ENCODE results near the gene ABHD16B. TPM values are rescaled to one million over a fixed set of nuclear protein-coding genes. Genes with fewer than 3 reads are reported as not detected.
A peak's percentile ranks its signal among the peaks of the same experiment; 100 is the strongest.

ABHD16B gene
- total and polyA plus RNA-seq, 2 of the 13 experiments (the other 11 are each of a cell fraction or from before 2014, with no cell fraction given): not detected

DNA sequence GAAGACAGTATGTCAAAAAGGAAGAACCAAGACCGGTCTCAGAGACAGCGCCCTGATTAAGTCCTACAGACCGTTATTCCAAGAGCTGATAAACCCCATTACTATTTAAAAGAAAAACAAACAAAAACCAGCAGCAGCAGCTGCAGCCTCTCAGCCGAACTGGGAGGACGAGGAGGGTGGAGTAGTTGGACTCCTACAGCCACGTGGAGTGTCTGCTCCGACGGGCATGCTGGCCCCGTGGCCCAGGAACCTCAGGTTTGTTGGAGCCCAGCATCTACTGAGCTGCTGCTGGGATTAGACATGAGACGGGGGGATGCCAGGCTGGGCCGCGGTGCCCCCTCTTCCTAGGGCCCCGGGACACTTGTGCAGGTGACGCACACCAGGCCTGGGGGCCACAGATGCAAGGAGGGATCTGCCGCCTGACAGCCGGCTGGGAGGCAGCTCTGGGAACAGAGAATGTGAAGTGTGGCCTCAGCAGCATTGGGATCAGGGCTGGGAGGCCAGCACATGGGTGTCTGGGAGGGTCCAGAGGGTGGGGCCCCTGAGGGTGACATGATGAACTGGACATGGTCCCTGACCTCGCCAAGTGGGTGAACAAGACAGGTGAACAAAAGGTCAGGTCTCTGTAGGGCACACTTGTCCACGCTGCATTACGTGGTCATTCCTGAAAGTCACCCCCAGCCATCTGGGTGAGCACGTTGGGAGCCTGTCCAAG is 27.4 kb upstream of the ABHD16B start (continued):
- TF ChIP-seq, protein P1, sequence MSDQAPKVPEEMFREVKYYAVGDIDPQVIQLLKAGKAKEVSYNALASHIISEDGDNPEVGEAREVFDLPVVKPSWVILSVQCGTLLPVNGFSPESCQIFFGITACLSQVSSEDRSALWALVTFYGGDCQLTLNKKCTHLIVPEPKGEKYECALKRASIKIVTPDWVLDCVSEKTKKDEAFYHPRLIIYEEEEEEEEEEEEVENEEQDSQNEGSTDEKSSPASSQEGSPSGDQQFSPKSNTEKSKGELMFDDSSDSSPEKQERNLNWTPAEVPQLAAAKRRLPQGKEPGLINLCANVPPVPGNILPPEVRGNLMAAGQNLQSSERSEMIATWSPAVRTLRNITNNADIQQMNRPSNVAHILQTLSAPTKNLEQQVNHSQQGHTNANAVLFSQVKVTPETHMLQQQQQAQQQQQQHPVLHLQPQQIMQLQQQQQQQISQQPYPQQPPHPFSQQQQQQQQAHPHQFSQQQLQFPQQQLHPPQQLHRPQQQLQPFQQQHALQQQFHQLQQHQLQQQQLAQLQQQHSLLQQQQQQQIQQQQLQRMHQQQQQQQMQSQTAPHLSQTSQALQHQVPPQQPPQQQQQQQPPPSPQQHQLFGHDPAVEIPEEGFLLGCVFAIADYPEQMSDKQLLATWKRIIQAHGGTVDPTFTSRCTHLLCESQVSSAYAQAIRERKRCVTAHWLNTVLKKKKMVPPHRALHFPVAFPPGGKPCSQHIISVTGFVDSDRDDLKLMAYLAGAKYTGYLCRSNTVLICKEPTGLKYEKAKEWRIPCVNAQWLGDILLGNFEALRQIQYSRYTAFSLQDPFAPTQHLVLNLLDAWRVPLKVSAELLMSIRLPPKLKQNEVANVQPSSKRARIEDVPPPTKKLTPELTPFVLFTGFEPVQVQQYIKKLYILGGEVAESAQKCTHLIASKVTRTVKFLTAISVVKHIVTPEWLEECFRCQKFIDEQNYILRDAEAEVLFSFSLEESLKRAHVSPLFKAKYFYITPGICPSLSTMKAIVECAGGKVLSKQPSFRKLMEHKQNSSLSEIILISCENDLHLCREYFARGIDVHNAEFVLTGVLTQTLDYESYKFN (CRISPR knock-in tag; conservative IDR thresholded peaks at IDR 0.05): 0 out of 2 replicates have a peak, but pooled peaks have one; percentile 20
- TF ChIP-seq ZSCAN9 (CRISPR knock-in tag; IDR thresholded peaks at IDR 0.05; ENCODE audit: borderline replicate concordance): no peak
- no peak for TF ChIP-seq ZNF790 (CRISPR knock-in tag; IDR thresholded peaks at IDR 0.05; ENCODE audit: borderline replicate concordance)
- TF ChIP-seq ZNF292 (CRISPR knock-in tag; IDR thresholded peaks at IDR 0.05; ENCODE audit: borderline replicate concordance, low read depth): no peak
- TF ChIP-seq, protein P2, sequence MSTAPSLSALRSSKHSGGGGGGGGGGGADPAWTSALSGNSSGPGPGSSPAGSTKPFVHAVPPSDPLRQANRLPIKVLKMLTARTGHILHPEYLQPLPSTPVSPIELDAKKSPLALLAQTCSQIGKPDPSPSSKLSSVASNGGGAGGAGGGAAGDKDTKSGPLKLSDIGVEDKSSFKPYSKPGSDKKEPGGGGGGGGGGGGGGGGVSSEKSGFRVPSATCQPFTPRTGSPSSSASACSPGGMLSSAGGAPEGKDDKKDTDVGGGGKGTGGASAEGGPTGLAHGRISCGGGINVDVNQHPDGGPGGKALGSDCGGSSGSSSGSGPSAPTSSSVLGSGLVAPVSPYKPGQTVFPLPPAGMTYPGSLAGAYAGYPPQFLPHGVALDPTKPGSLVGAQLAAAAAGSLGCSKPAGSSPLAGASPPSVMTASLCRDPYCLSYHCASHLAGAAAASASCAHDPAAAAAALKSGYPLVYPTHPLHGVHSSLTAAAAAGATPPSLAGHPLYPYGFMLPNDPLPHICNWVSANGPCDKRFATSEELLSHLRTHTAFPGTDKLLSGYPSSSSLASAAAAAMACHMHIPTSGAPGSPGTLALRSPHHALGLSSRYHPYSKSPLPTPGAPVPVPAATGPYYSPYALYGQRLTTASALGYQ (CRISPR knock-in tag; IDR thresholded peaks at IDR 0.05): no peak
- TF ChIP-seq PHF8 (CRISPR knock-in tag; IDR thresholded peaks at IDR 0.05): peak; percentile 42; the same call in 1 of the 2 replicates
- TF ChIP-seq ZNF879 (CRISPR knock-in tag; IDR thresholded peaks at IDR 0.05): no peak
- no peak for TF ChIP-seq ZKSCAN1 (IDR thresholded peaks at IDR 0.05; ENCODE audit: low read length)
- no peak for TF ChIP-seq CCAR2 (optimal IDR thresholded peaks at IDR 0.05; ENCODE audit: low read depth, low read length)
- no peak for TF ChIP-seq ZMYM3 (CRISPR knock-in tag; IDR thresholded peaks at IDR 0.05)
- TF ChIP-seq, protein P3, sequence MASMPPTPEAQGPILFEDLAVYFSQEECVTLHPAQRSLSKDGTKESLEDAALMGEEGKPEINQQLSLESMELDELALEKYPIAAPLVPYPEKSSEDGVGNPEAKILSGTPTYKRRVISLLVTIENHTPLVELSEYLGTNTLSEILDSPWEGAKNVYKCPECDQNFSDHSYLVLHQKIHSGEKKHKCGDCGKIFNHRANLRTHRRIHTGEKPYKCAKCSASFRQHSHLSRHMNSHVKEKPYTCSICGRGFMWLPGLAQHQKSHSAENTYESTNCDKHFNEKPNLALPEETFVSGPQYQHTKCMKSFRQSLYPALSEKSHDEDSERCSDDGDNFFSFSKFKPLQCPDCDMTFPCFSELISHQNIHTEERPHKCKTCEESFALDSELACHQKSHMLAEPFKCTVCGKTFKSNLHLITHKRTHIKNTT (CRISPR knock-in tag; IDR thresholded peaks at IDR 0.05): no peak
- no peak for TF ChIP-seq ZNF780A (CRISPR knock-in tag; IDR thresholded peaks at IDR 0.05)
- no peak for TF ChIP-seq ZNF496 (CRISPR knock-in tag; IDR thresholded peaks at IDR 0.05; ENCODE audit: insufficient replicate concordance)
- no peak for TF ChIP-seq ARNT (IDR thresholded peaks at IDR 0.05)
- TF ChIP-seq POLR2A (IDR thresholded peaks at IDR 0.05; ENCODE audit: insufficient read depth in 1 of 2, low read depth in 2 of 2, low read length in 2 of 2): no peak
- TF ChIP-seq ZFP1 (CRISPR knock-in tag; IDR thresholded peaks at IDR 0.05): no peak
- no peak; the same call in 1 of the 2 replicates for TF ChIP-seq ZNF766 (CRISPR knock-in tag; IDR thresholded peaks at IDR 0.05; ENCODE audit: borderline replicate concordance)
- no peak for TF ChIP-seq ZKSCAN8 (CRISPR knock-in tag; IDR thresholded peaks at IDR 0.05; ENCODE audit: borderline replicate concordance)
- TF ChIP-seq SP1 (IDR thresholded peaks at IDR 0.05): no peak
- TF ChIP-seq SP1 (CRISPR knock-in tag; IDR thresholded peaks at IDR 0.05): no peak
- peak; percentile 11 for TF ChIP-seq TEAD3 (CRISPR knock-in tag; optimal IDR thresholded peaks at IDR 0.05; ENCODE audit: borderline replicate concordance)
- TF ChIP-seq SATB2 (CRISPR knock-in tag; IDR thresholded peaks at IDR 0.05): no peak
- TF ChIP-seq MEIS2 (CRISPR knock-in tag; IDR thresholded peaks at IDR 0.05): no peak
- TF ChIP-seq ZNF224 (CRISPR knock-in tag; IDR thresholded peaks at IDR 0.05): no peak
- TF ChIP-seq, protein P4, sequence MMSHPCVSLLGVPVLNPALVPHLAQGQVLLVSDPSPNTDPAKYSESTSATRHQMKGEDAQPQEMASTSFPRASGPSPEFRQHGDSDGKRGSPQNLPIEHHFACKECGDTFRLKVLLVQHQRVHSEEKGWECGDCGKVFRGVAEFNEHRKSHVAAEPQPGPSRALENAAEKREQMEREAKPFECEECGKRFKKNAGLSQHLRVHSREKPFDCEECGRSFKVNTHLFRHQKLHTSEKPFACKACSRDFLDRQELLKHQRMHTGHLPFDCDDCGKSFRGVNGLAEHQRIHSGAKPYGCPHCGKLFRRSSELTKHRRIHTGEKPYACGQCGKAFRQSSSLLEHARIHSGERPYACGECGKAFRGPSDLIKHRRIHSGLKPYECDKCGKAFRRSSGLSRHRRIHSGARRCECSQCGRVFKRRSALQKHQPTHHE (CRISPR knock-in tag; IDR thresholded peaks at IDR 0.05; ENCODE audit: borderline replicate concordance): no peak
- peak; percentile 50; the same call in 1 of the 2 replicates for TF ChIP-seq PHF21A (CRISPR knock-in tag; IDR thresholded peaks at IDR 0.05)

Measured in HepG2 (cell line).